ENCODE data around the gene DOK5. TPM values are rescaled to one million over a fixed set of nuclear protein-coding genes. Genes with fewer than 3 reads are reported as not detected.

DOK5 gene
- total RNA-seq, 2 experiments from 2014 or later, result not detected

DNA sequence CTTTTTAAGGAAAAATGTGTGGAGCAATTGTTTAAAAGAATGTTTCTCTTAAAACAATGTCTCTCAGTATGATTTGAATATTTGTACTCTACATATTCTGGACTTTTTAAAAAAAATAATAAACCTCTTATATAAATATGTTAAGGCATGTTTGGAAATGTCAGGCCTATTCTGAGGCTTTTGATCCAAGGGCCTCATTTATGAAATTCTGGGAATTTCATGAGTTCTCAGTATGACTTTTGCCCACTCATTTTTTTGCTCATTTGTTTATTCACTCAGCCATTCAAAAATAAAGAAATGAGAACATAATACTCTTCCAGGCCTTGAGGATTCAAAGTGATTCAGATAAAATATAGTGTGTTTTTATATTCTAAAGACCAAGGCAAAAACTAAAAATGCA is 60.4 kb downstream of the DOK5 start:
- Histone ChIP-seq H3K36me3 (ENCODE audit: insufficient read depth, low read length) (no peaks in the 10 kb centered on the region), H3K27me3 (ENCODE audit: control insufficient read depth in 1 of 2, insufficient read depth in 2 of 2, low read length in 2 of 2) (peaks cover 0 to 2% of the 10 kb centered on the region in 2 experiments), H3K4me1 (ENCODE audit: insufficient read depth, low read length) (no peaks in the 10 kb centered on the region), H3K9me3 (ENCODE audit: control insufficient read depth in 1 of 2, insufficient read depth in 1 of 2, low read length in 2 of 2) (peaks cover 0 to 6% of the 10 kb centered on the region in 2 experiments), H3K27ac (ENCODE audit: low read depth in 1 of 2, low read length in 2 of 2) (no peak overlapping the region), H3K4me3 (ENCODE audit: low read length) (no peak overlapping the region)
- DNase-seq (no peak), ATAC-seq (ENCODE audit: poor library complexity) (no peak)
- TF ChIP-seq, protein P1, sequence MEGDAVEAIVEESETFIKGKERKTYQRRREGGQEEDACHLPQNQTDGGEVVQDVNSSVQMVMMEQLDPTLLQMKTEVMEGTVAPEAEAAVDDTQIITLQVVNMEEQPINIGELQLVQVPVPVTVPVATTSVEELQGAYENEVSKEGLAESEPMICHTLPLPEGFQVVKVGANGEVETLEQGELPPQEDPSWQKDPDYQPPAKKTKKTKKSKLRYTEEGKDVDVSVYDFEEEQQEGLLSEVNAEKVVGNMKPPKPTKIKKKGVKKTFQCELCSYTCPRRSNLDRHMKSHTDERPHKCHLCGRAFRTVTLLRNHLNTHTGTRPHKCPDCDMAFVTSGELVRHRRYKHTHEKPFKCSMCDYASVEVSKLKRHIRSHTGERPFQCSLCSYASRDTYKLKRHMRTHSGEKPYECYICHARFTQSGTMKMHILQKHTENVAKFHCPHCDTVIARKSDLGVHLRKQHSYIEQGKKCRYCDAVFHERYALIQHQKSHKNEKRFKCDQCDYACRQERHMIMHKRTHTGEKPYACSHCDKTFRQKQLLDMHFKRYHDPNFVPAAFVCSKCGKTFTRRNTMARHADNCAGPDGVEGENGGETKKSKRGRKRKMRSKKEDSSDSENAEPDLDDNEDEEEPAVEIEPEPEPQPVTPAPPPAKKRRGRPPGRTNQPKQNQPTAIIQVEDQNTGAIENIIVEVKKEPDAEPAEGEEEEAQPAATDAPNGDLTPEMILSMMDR (IDR thresholded peaks at IDR 0.05), result no peak
- Mint-ChIP-seq H3K9me3 (peaks cover 10% of the 10 kb centered on the region), H3K27me3 (peaks cover 10% of the 10 kb centered on the region), H3K27ac (no peak overlapping the region), H3K4me3 (no peak overlapping the region), H3K36me3 (ENCODE audit: low read depth) (no peaks in the 10 kb centered on the region), H3K4me1 (ENCODE audit: low read depth) (no peaks in the 10 kb centered on the region)
- POLR2A ChIA-PET, result no interaction called here
- CTCF ChIA-PET, result no interaction called here
- intact Hi-C loops (cut with DNase I, micrococcal nuclease), result no loop called here

DNA sequence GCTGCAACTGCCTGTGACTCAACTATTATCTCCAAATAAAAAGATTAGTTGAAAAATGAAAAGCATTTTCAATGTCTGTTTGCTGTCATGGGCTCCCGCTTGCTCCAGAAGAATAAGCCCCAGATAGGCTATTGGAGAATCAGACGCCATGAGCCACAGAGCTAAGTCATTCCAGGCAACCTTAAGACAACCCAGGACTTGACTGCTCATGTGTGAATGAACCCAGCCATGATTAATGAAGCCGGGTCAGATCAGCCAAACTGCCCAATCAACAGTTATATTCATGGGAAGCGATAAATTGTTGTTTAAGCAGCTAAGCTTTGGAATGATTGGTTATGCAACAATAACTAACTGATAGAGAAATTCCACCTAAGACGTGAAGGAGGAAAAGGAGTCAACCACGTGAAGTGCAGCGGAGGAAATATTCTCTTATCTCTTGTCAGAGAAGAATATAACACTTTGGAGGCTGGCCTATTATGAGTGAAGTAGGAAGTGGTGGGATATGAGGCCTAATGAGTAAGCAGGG is 64.2 kb downstream of the DOK5 start:
- Histone ChIP-seq H3K27me3 (ENCODE audit: control insufficient read depth in 1 of 2, insufficient read depth in 2 of 2, low read length in 2 of 2) (no peaks in the 10 kb centered on the region), H3K27ac (ENCODE audit: low read depth in 1 of 2, low read length in 2 of 2) (no peak overlapping the region), H3K4me3 (ENCODE audit: low read length) (no peak overlapping the region), H3K36me3 (ENCODE audit: insufficient read depth, low read length) (no peaks in the 10 kb centered on the region), H3K9me3 (ENCODE audit: control insufficient read depth in 1 of 2, insufficient read depth in 1 of 2, low read length in 2 of 2) (peaks cover 0 to 6% of the 10 kb centered on the region in 2 experiments), H3K4me1 (ENCODE audit: insufficient read depth, low read length) (no peaks in the 10 kb centered on the region)
- ChIA-PET POLR2A (no interaction called here), CTCF (no interaction called here)
- no peaks in the 10 kb centered on the region for H3K4me1 Mint-ChIP-seq (ENCODE audit: low read depth)
- no peaks in the 10 kb centered on the region for H3K36me3 Mint-ChIP-seq (ENCODE audit: low read depth)
- H3K27me3 Mint-ChIP-seq, result peaks cover 8% of the 10 kb centered on the region
- intact Hi-C loops (cut with DNase I, micrococcal nuclease), result no loop called here
- TF ChIP-seq, protein P1 (IDR thresholded peaks at IDR 0.05), result no peak
- no peak overlapping the region for H3K27ac Mint-ChIP-seq
- peaks cover 13% of the 10 kb centered on the region for H3K9me3 Mint-ChIP-seq
- DNase-seq, result no peak
- no peak overlapping the region for H3K4me3 Mint-ChIP-seq
- ATAC-seq (ENCODE audit: poor library complexity), result no peak

DNA sequence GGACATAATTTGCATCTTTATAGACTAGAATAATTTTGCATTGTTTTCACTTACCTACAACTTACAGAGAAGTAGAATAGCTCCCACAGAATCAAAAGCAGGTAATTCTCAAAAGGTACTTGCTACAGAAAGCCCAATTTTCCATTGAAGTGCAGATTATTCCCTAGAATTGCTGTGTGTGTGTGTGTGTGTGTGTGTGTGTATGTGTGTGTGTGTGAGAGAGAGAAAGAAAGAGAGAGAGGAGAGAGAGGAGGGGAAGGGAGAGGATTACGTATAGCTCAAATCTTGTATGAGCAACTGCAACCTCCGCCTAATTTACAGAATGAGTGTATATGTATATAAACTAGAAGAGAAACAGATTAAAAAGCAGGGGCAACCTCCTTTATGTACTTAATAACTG is 68.0 kb downstream of the DOK5 start:
- intact Hi-C loops (cut with DNase I, micrococcal nuclease), result no loop called here
- no peak for DNase-seq
- H3K36me3 Mint-ChIP-seq (ENCODE audit: low read depth), result no peaks in the 10 kb centered on the region
- no peak overlapping the region for H3K27ac Mint-ChIP-seq
- no peak overlapping the region for H3K4me3 Mint-ChIP-seq
- CTCF ChIA-PET, result no interaction called here
- no peak overlapping the region for H3K4me3 ChIP-seq (ENCODE audit: low read length)
- no peaks in the 10 kb centered on the region for H3K4me1 ChIP-seq (ENCODE audit: insufficient read depth, low read length)
- H3K4me1 Mint-ChIP-seq (ENCODE audit: low read depth), result no peaks in the 10 kb centered on the region
- no peaks in the 10 kb centered on the region for H3K27me3 ChIP-seq (ENCODE audit: control insufficient read depth in 1 of 2, insufficient read depth in 2 of 2, low read length in 2 of 2)
- ATAC-seq (ENCODE audit: poor library complexity), result no peak
- H3K36me3 ChIP-seq (ENCODE audit: insufficient read depth, low read length), result no peaks in the 10 kb centered on the region
- H3K9me3 ChIP-seq (ENCODE audit: control insufficient read depth in 1 of 2, insufficient read depth in 1 of 2, low read length in 2 of 2), result peaks cover 0 to 6% of the 10 kb centered on the region in 2 experiments
- peaks cover 3% of the 10 kb centered on the region for H3K27me3 Mint-ChIP-seq
- peaks cover 5% of the 10 kb centered on the region for H3K9me3 Mint-ChIP-seq
- POLR2A ChIA-PET, result no interaction called here
- H3K27ac ChIP-seq (ENCODE audit: low read depth in 1 of 2, low read length in 2 of 2), result no peak overlapping the region
- TF ChIP-seq, protein P1 (IDR thresholded peaks at IDR 0.05), result no peak
